ENCODE results near the gene TWIST2.

DNA sequence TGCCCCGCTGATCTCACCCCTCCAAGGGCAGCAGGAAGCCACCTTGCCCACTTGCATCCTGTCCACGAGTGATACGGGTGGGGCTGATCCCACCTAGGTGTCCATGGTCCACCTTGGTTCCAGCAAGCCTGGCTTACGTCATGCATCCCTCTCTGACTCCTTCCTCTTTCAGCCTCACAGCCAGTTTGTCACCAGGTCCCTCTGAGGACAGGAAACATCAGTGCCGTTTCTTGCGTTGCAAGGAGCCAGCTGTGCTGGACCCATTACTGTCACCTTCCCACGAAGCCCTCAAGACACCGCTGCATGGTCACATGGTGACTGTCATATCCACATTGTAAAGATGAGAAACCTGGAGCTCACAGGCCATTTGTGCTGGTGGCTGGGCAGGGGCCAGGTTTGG lies 34.8 kb upstream of the TWIST2 start:
- TF ChIP-seq, protein P1, sequence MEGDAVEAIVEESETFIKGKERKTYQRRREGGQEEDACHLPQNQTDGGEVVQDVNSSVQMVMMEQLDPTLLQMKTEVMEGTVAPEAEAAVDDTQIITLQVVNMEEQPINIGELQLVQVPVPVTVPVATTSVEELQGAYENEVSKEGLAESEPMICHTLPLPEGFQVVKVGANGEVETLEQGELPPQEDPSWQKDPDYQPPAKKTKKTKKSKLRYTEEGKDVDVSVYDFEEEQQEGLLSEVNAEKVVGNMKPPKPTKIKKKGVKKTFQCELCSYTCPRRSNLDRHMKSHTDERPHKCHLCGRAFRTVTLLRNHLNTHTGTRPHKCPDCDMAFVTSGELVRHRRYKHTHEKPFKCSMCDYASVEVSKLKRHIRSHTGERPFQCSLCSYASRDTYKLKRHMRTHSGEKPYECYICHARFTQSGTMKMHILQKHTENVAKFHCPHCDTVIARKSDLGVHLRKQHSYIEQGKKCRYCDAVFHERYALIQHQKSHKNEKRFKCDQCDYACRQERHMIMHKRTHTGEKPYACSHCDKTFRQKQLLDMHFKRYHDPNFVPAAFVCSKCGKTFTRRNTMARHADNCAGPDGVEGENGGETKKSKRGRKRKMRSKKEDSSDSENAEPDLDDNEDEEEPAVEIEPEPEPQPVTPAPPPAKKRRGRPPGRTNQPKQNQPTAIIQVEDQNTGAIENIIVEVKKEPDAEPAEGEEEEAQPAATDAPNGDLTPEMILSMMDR (IDR thresholded peaks at IDR 0.05; ENCODE audit: poor library complexity, severe bottlenecking): no peak
- TF ChIP-seq TAF1 (IDR thresholded peaks at IDR 0.05; ENCODE audit: low read depth): no peak
- no peak for TF ChIP-seq EP300 (conservative IDR thresholded peaks at IDR 0.05; ENCODE audit: poor library complexity, severe bottlenecking)
- no peak for TF ChIP-seq POLR2AphosphoS5 (IDR thresholded peaks at IDR 0.05)
- TF ChIP-seq EZH2 (IDR thresholded peaks at IDR 0.05; ENCODE audit: borderline replicate concordance, insufficient read depth, low read length, poor library complexity, severe bottlenecking): no peak
- no peak for TF ChIP-seq MXI1 (conservative IDR thresholded peaks at IDR 0.05; ENCODE audit: poor library complexity, severe bottlenecking)
- TF ChIP-seq RAD21 (conservative IDR thresholded peaks at IDR 0.05): no peak
- TF ChIP-seq SMC3 (conservative IDR thresholded peaks at IDR 0.05; ENCODE audit: poor library complexity): no peak
- TF ChIP-seq REST (IDR thresholded peaks at IDR 0.05; ENCODE audit: borderline replicate concordance): no peak

Measured in neural cell (in vitro differentiated cells).